COLO668 (cell line): ENCODE data around the gene KCTD5.

ENCODE experiments used
- DNase-seq: peaks from one replicate; lab custom pipeline; 2025; ENCODE audit not compliant: unreplicated experiment; lab: John Stamatoyannopoulos, UW

The KCTD5 gene

GRCh38 chr16:2748757-2749455, 66.6 kb downstream of the KCTD5 start:
- peak; percentile 49 for DNase-seq

- DNase-seq, result no peak
These were observed 67.2 kb downstream of the KCTD5 start for GRCh38 chr16:2749476-2749875.

- DNase-seq, result no peak
These were observed 67.6 kb downstream of the KCTD5 start for GRCh38 chr16:2749936-2750335.

- peak; percentile 86 for DNase-seq
These were observed 69.3 kb downstream of the KCTD5 start for GRCh38 chr16:2751577-2752034.

GRCh38 chr16:2752035-2752849, 69.9 kb downstream of the KCTD5 start, which contains the start of gene SRRM2:
SRRM2 (plus strand) TSS chr16:2752638; CDS start chr16:2756365, 3,727 bp downstream.
- peak; percentile 97 for DNase-seq

GRCh38 chr16:2752850-2753732, 70.8 kb downstream of the KCTD5 start:
- DNase-seq, result peak; percentile 93

- peak; percentile 12 for DNase-seq
These were observed 71.4 kb downstream of the KCTD5 start for GRCh38 chr16:2753733-2754020.

- no peak for DNase-seq
These were observed 72.8 kb downstream of the KCTD5 start for GRCh38 chr16:2755158-2755557.

- DNase-seq, result no peak
These were observed 74.1 kb downstream of the KCTD5 start for GRCh38 chr16:2756288-2757015.

- DNase-seq, result no peak
These were observed 75.0 kb downstream of the KCTD5 start for GRCh38 chr16:2757344-2757743.
